Activated T-cell treated with anti-CD3 and anti-CD28 coated beads, Interleukin-2, amount 50 U/mL, for 72 hours (primary cell): Measurements from ENCODE around the gene GJE1. TPM values are rescaled to one million over a fixed set of nuclear protein-coding genes. Genes with fewer than 3 reads are reported as not detected.
A peak's percentile ranks its signal among the peaks of the same experiment; 100 is the strongest.
"Not testable (repeated sequence)": the region's sequence is repeated elsewhere in the genome, so short reads cannot be mapped to it uniquely, and the experiment has no call there.

ENCODE experiments used
- ATAC-seq, 2 donors: fragments of 150-1000 bp; cut with Tn5 transposase; replicated peaks in 1 of 2; 2 replicates each; pipeline ENCODE4 v1.10.0; 2021; ENCODE audit warnings: moderate library complexity in 2 of 2, mild to moderate bottlenecking in 1 of 2
- DNase-seq, 2 donors: peaks; one replicate each; pipeline ENCODE4 v3.0.0; 2021 to 2022; ENCODE audit warnings: mixed read lengths in 1 of 2
- H3K27ac Mint-ChIP-seq: one replicate; pipeline ENCODE4 v1.8.0; 2022; ENCODE audit warnings: mild to moderate bottlenecking, moderate library complexity, mixed read lengths
- H3K27me3 Mint-ChIP-seq: one replicate; pipeline ENCODE4 v1.8.0; 2022; ENCODE audit warnings: low read depth, mixed read lengths
- H3K36me3 Mint-ChIP-seq, 2 donors: one replicate each; pipeline ENCODE4 v1.8.0; 2022; ENCODE audit warnings: mixed read lengths in 2 of 2, mild to moderate bottlenecking in 1 of 2; ENCODE audit not compliant: insufficient read depth in 2 of 2
- H3K4me1 Mint-ChIP-seq: one replicate; pipeline ENCODE4 v1.8.0; 2022; ENCODE audit warnings: low read depth, mixed read lengths
- H3K4me3 Mint-ChIP-seq, 2 donors: one replicate each; pipeline ENCODE4 v1.8.0; 2022; ENCODE audit warnings: mild to moderate bottlenecking in 2 of 2, mixed read lengths in 2 of 2, moderate library complexity in 2 of 2
- H3K9me3 Mint-ChIP-seq, 2 donors: one replicate each; pipeline ENCODE4 v1.8.0; 2022; ENCODE audit warnings: mixed read lengths in 2 of 2
- total RNA-seq, 2 donors: library from RNA; stranded (reverse); gene quantifications; one replicate each; pipeline ENCODE4 v1.2.3, GENCODE V29; 2022

GJE1 gene, protein sequence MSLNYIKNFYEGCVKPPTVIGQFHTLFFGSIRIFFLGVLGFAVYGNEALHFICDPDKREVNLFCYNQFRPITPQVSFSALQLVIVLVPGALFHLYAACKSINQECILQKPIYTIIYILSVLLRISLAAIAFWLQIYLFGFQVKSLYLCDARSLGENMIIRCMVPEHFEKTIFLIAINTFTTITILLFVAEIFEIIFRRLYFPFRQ
- total RNA-seq = not detected

- Mint-ChIP-seq H3K4me3 (no peak within 1 kb of the TSS), H3K27me3 (peaks cover 13% of the 10 kb centered on the region), H3K27ac (no peak within 1 kb of the TSS), H3K9me3 (no peaks in the 10 kb centered on the region), H3K36me3 (no peaks in the 10 kb centered on the region), H3K4me1 (no peaks in the 10 kb centered on the region)
- ATAC-seq (no peak), DNase-seq (no peak)
These were observed at the start of gene GJE1 for GRCh38 chr6:142132625-142133024. GJE1 (plus strand) TSS chr6:142132925; CDS start chr6:142133159, 234 bp downstream.

- no peak overlapping the region for H3K27ac Mint-ChIP-seq
- H3K36me3 Mint-ChIP-seq = no peaks in the 10 kb centered on the region
- peak overlapping the region in 1 of 2 donors; percentile 8 for H3K4me3 Mint-ChIP-seq
These were observed 44.5 kb upstream of the GJE1 start for GRCh38 chr6:142087950-142088857.

DNA sequence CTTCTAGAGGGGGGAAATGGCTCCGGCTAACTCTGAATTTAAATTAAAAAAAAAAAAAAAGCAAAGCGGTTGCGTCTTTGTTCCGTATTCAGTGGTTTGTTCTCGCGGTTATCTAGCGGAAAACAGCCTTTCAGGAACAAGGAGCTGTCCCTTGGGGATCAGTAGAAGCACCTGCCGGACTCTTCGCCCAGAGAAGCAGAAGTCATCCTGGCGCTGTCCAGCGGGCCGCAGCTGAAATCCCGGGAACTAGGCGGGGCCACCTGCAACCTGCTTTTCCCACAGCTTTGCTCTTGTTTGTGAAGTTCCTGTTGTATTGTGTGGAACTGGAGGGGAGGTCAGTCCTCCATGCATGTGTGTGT is 43.9 kb upstream of the GJE1 start:
- no peak overlapping the region for H3K27ac Mint-ChIP-seq
- no peak for ATAC-seq
- H3K9me3 Mint-ChIP-seq = peaks cover 0 to 1% of the 10 kb centered on the region in 2 donors
- peaks cover 24% of the 10 kb centered on the region for H3K27me3 Mint-ChIP-seq
- no peaks in the 10 kb centered on the region for H3K4me1 Mint-ChIP-seq
- peak overlapping the region; percentile 26 to 34 for H3K4me3 Mint-ChIP-seq
- DNase-seq = no peak
- H3K36me3 Mint-ChIP-seq = no peaks in the 10 kb centered on the region

More at GRCh38 chr6:142087950-142088857, 44.5 kb upstream of the GJE1 start:
- H3K4me1 Mint-ChIP-seq = no peaks in the 10 kb centered on the region
- H3K27me3 Mint-ChIP-seq = peaks cover 28% of the 10 kb centered on the region
- DNase-seq (no peak), ATAC-seq (no peak)
- H3K9me3 Mint-ChIP-seq = peaks cover 0 to 1% of the 10 kb centered on the region in 2 donors

DNA sequence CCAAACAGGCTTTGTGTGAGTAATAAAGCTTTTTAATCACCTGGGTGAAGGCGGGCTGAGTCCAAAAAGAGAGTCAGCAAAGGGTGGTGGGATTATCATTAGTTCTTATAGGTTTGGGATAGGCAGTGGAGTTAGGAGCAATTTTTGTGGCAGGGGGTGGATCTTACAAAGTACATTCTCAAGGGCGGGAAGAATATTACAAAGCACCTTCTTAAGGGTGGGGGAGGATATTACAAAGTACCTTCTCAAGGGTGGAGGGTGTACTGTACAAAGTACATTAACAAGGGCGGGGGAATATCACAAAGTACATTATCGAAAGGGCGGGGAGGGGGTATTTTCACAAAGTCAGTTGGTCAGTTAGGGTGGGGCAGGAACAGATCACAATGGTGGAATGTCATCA is 27.9 kb upstream of the GJE1 start:
- not testable (repeated sequence) for H3K9me3 Mint-ChIP-seq, H3K4me3 Mint-ChIP-seq, DNase-seq, H3K36me3 Mint-ChIP-seq, H3K27ac Mint-ChIP-seq, H3K4me1 Mint-ChIP-seq, ATAC-seq, H3K27me3 Mint-ChIP-seq

DNA sequence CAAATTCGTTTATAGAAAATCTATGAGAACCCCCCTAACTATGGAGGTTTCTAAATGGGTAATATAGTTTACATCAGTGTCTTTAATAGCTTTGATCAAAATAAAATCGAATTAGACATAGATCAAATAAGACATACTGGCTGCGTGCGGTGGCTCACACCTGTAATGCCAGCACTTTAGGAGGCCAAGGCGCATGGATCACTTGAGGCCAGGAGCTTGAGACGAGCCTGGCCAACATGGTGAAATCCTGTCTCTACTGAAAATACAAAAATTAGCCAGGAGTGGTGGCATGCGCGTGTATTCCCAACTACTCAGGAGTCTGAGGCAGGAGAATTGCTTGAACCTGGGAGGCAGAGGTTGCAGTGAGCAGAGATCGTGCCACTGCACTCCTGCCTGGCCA is 21.9 kb upstream of the GJE1 start:
- H3K27ac Mint-ChIP-seq, H3K27me3 Mint-ChIP-seq, ATAC-seq, H3K36me3 Mint-ChIP-seq, H3K4me3 Mint-ChIP-seq, H3K4me1 Mint-ChIP-seq, H3K9me3 Mint-ChIP-seq, DNase-seq: not testable (repeated sequence)

DNA sequence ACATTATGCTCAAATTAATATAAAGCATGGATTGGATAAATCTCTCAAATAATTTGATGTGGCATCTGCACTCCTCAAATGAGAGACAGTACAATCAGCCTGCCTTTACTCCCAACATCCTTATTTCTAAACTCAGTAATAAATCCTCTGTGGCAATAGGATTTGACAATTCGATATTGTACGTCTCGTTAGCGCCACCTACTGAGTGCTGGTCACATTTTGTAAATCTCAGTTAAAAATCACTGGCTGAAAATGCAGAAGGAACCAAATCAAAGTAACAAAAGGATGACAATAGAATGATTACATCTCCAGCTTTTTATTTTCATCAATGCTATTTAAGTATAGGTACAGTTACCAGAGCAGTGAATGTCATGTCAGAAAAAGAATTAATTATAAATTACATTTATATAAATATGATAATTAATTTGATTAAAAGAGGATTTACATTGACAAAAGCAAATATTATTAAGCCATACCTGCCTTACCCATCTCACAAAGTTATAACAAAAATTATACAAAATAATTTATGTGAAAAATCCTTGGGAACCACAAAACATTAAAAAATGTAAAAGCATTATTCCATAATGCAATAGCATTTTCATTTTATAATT is 20.2 kb upstream of the GJE1 start:
- DNase-seq (peak; percentile 69 to 74), ATAC-seq (no peak)
- Mint-ChIP-seq H3K36me3 (no peaks in the 10 kb centered on the region), H3K27ac (no peak overlapping the region), H3K4me3 (no peak overlapping the region), H3K27me3 (peaks cover 6% of the 10 kb centered on the region), H3K4me1 (no peaks in the 10 kb centered on the region), H3K9me3 (no peaks in the 10 kb centered on the region)

- Mint-ChIP-seq H3K4me3 (no peak overlapping the region), H3K27me3 (peaks cover 15% of the 10 kb centered on the region), H3K4me1 (no peaks in the 10 kb centered on the region), H3K9me3 (no peaks in the 10 kb centered on the region), H3K27ac (no peak overlapping the region), H3K36me3 (no peaks in the 10 kb centered on the region)
- no peak for DNase-seq
- no peak for ATAC-seq
These were observed 15.4 kb upstream of the GJE1 start for GRCh38 chr6:142117366-142117765.

GRCh38 chr6:142118328-142118727 is 14.4 kb upstream of the GJE1 start:
- H3K4me3 Mint-ChIP-seq = no peak overlapping the region
- ATAC-seq (no peak), DNase-seq (no peak)
- H3K9me3 Mint-ChIP-seq = no peaks in the 10 kb centered on the region
- H3K4me1 Mint-ChIP-seq = no peaks in the 10 kb centered on the region
- H3K27me3 Mint-ChIP-seq = peaks cover 15% of the 10 kb centered on the region
- H3K27ac Mint-ChIP-seq = peak overlapping the region; percentile 76
- no peaks in the 10 kb centered on the region for H3K36me3 Mint-ChIP-seq

GRCh38 chr6:142118925-142119324 is 13.8 kb upstream of the GJE1 start:
- no peaks in the 10 kb centered on the region for H3K36me3 Mint-ChIP-seq
- H3K4me1 Mint-ChIP-seq = no peaks in the 10 kb centered on the region
- no peaks in the 10 kb centered on the region for H3K9me3 Mint-ChIP-seq
- H3K27ac Mint-ChIP-seq = no peak overlapping the region
- peaks cover 15% of the 10 kb centered on the region for H3K27me3 Mint-ChIP-seq
- DNase-seq (no peak), ATAC-seq (peak in 1 of 2 donors; percentile 56)
- no peak overlapping the region for H3K4me3 Mint-ChIP-seq

- Mint-ChIP-seq H3K4me1 (no peaks in the 10 kb centered on the region), H3K27ac (no peak overlapping the region), H3K27me3 (peaks cover 11% of the 10 kb centered on the region), H3K36me3 (no peaks in the 10 kb centered on the region), H3K9me3 (no peaks in the 10 kb centered on the region), H3K4me3 (no peak overlapping the region)
- no peak for DNase-seq
- no peak for ATAC-seq
These were observed 11.4 kb upstream of the GJE1 start for GRCh38 chr6:142121342-142121741.

- peaks cover 25% of the 10 kb centered on the region for H3K27me3 Mint-ChIP-seq
- H3K4me1 Mint-ChIP-seq = no peaks in the 10 kb centered on the region
- ATAC-seq (no peak), DNase-seq (no peak)
- no peaks in the 10 kb centered on the region for H3K36me3 Mint-ChIP-seq
- H3K27ac Mint-ChIP-seq = no peak overlapping the region
- no peaks in the 10 kb centered on the region for H3K9me3 Mint-ChIP-seq
- H3K4me3 Mint-ChIP-seq = no peak overlapping the region
These were observed 1.9 kb upstream of the GJE1 start for GRCh38 chr6:142130814-142131213.

GRCh38 chr6:142138876-142139275 is 6.2 kb downstream of the GJE1 start:
- no peak for ATAC-seq
- H3K27me3 Mint-ChIP-seq = peaks cover 11% of the 10 kb centered on the region
- no peaks in the 10 kb centered on the region for H3K4me1 Mint-ChIP-seq
- no peak overlapping the region for H3K27ac Mint-ChIP-seq
- H3K36me3 Mint-ChIP-seq = no peaks in the 10 kb centered on the region
- no peak overlapping the region for H3K4me3 Mint-ChIP-seq
- no peaks in the 10 kb centered on the region for H3K9me3 Mint-ChIP-seq
- no peak for DNase-seq

GRCh38 chr6:142141531-142141930 is 8.8 kb downstream of the GJE1 start:
- peaks cover 11% of the 10 kb centered on the region for H3K27me3 Mint-ChIP-seq
- DNase-seq, ATAC-seq, H3K36me3 Mint-ChIP-seq, H3K4me3 Mint-ChIP-seq, H3K27ac Mint-ChIP-seq, H3K9me3 Mint-ChIP-seq: not testable (repeated sequence)
- H3K4me1 Mint-ChIP-seq = peaks cover 15% of the 10 kb centered on the region
